Fibroblast of the aortic adventitia (primary cell): ENCODE measurements around the gene GPLD1. TPM values are rescaled to one million over a fixed set of nuclear protein-coding genes. Genes with fewer than 3 reads are reported as not detected.

Experiments used
- DNase-seq: peaks from one replicate; pipeline ENCODE4 v3.0.0-alpha.2; 2010; ENCODE audit warnings: low read depth
- H3K4me3 ChIP-seq: 2 replicates; pipeline ENCODE4 v1.5.1; 2011; ENCODE audit warnings: low read depth, mild to moderate bottlenecking, control low read depth, low read length, moderate library complexity
- CTCF ChIP-seq: IDR thresholded peaks from 2 replicates; pipeline ENCODE4 v1.5.1; 2011; ENCODE audit warnings: mild to moderate bottlenecking, low read length, control low read depth, inconsistent platforms; ENCODE audit not compliant: insufficient read depth
- total RNA-seq: library from RNA; depleted of rRNA; stranded (reverse); fragments of >200 nt; gene quantifications from 2 replicates; pipeline ENCODE4 v1.2.3, GENCODE V29; 2012; ENCODE audit warnings: low replicate concordance

Gene GPLD1
- total RNA-seq, 1 donor: 0.27 TPM

DNA sequence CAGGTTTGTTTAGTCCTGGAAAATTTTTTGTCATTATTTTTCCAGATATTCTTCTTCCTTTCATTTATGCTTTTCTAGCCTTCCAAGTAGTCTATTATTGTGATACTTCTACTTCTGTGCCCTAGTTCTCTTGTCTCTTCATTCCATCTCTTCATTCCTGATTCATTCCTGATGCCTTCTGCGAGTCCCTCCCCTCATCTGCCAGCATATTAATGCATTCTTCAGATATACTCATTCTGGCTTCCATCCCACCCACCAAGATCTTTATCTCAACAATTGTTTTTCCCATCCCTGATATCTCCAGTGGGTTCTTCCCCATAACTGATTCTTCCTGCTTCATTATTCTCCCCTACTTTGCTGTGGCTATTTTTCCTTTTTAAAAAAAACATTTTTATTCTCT is 40.6 kb upstream of the GPLD1 start:
- no peak overlapping the region for H3K4me3 ChIP-seq
- no peak for TF ChIP-seq CTCF
- no peak for DNase-seq

DNA sequence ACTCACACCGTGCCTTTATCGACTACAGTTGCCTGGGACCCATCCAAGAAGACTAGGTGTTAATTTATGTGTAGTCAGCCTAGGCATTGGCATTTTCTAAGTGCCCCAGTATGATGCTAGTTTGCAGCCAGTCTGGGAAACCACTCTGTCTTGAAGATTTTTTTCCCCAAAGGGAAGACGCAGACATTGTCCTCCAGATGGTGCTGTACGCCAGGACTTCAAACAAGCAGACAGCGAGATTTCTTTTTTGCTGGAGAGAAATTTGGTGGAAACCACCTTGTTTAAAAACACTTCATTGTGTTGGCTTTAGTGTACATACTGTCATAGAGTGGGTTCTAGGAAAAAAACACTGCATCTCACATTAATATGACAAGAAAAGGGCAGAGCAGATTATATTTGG is 35.4 kb upstream of the GPLD1 start:
- peak; percentile 51 for DNase-seq
- TF ChIP-seq CTCF: peak; percentile 46
- H3K4me3 ChIP-seq: no peak overlapping the region

- no peak overlapping the region for H3K4me3 ChIP-seq
- TF ChIP-seq CTCF: no peak
- DNase-seq: no peak
These were observed 35.0 kb upstream of the GPLD1 start for GRCh38 chr6:24524329-24524728.

GRCh38 chr6:24522228-24523176 is 33.1 kb upstream of the GPLD1 start:
- no peak overlapping the region for H3K4me3 ChIP-seq
- DNase-seq: peak; percentile 10
- TF ChIP-seq CTCF: no peak

GRCh38 chr6:24520929-24521546 is 31.7 kb upstream of the GPLD1 start:
- peak; percentile 61 for TF ChIP-seq CTCF
- peak; percentile 10 for DNase-seq
- no peak overlapping the region for H3K4me3 ChIP-seq

DNA sequence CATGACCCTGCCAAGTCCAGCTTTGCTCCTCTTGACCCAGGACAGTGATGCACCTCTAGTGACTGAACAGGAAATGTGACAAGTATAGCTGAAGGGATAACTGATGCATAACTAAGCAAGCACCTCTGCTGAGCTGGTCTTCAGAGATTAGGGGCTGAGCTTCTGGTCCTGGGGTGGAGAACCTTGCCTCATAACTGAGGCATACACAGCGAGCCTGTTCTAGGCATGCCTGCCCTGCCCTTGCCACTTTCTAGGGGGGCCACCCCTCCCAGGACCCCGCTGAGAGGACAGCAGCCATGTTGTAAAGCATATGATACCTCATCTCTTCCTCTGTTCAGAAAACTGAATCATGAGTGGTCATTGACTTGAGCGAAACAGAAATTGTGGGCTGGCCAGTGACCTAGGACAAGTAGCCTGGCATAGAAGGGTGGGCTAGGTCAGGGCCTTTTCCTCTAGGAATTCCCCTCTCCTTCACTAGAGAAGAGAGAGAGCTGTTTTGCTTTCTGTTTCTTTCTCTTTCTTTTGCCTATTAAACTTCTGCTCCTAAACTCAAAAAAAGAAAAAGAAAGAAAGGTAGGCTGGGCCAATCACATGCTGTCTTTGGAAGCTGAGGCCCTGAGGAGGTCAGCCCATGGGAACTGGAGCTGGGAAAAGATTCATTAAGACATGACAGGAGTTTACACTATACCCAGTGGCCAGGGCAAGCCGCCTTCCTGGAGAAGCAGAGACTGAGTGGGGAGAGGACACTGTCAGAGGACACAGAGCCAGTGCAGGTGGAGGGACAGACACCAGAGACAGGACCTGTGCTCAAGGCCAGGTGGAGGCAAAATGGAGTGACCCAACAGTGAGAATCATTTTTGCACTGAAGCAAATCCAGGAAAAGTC is 28.5 kb upstream of the GPLD1 start:
- DNase-seq: no peak
- TF ChIP-seq CTCF: no peak
- no peak overlapping the region for H3K4me3 ChIP-seq
